ENCODE data around the gene LZTR1.
A peak's percentile ranks its signal among the peaks of the same experiment; 100 is the strongest.
"Not testable (repeated sequence)": the region's sequence is repeated elsewhere in the genome, so short reads cannot be mapped to it uniquely, and the experiment has no call there.

LZTR1 gene

DNA sequence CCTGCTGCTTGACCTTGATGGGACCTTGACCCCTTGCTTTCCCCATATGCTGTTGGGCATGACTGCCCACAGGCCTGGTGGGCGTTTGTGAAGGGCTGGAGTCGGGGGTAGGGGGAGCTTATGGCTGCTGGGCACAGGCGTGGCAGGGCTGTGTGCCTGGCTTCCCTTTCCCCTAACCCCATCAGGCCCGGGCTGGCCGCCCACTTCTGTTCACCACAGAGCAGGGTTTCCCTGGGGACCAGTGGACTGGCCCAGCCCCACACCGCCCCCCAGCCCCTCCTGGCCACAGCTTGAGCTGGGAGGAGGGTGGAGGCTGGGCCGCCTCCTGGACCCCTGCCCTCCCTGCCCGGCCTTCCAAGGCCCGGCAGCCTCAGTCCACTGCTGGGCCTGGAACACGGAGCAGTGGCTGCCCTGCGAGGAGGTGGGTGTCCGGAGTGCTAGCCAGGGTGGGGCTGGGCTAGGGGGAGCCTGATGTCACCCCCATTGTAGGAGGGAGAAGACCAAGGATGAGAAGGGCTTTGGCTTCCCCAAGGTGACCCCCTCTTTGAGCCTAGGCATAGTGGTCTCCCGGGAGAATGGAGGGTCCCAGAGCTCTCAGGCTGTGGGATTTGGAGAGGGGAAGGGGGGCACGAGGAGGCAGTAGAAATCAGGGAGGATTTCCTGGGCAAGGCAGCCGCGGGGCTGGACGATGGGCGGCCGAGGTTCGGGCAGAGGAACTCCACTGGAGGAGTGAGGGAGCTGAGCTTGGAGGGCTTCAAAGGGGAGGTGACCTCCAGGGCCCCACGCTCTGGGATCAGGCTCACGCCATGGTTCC is 15.0 kb upstream of the LZTR1 start, which contains the start of gene AIFM3:
Gene AIFM3, plus strand, starts transcription at position 373 of the 814 bp plus-strand sequence. CDS start 690 bp downstream, outside the sequence.
- no peak for DNase-seq

DNA sequence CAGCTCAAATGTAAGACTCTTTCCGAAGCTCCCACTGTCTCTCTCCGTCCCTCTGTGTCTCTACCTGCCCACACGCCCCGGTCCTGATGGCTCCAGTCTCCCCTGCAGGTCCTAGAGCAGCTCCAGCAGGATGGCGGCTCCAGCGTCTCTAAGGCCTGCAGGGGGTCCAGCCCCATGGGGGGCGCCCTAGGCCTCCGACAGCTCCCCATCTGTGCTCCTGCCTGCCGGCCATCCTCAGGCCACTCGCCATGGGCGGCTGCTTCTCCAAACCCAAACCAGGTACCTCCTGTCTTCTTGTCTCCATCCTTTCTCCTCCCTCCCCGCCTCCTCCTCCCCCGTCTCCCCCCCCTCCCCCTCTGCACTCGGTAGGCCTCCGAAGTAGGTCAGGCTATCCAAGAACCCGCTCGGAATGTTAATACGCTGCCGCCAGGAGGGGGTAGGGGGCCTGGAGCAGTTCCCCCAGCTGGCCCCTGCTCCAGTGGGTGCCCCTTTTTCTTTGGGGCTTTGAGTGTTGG is 14.3 kb upstream of the LZTR1 start:
- no peak for DNase-seq

DNA sequence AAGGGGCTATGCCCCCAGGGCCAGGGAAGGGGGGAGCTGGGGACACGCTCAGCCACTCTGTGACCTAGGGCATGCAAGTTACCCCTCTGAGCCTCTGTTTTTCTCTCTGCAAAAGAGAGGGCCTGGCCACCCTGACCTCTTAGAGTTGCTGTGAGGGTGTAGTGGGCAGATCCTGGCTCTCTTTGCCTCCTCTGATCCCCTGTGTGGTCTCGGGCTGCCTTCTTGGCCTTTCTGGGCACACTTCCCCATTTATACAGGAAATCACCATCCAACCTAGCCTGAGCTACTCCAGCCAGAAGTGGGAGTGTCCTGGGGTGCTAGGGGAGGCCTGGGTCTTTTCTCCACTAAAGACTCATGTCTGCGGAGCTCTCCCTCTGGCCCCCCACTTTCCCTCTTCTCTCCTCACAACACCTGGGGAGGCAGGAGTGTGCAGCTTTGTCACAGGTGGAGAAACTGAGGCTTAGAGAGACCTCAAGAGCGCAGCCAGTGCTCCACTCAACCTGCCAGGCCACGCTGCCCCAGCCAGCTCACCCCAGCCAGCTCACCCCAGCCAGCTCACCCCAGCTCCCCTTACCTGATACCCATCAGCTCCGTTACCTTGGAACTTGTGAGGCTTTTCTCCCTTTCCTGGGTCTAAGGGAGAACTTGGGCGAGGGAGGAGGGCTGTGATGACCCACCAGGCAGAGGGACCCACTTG is 13.7 kb upstream of the LZTR1 start:
- DNase-seq: no peak

DNA sequence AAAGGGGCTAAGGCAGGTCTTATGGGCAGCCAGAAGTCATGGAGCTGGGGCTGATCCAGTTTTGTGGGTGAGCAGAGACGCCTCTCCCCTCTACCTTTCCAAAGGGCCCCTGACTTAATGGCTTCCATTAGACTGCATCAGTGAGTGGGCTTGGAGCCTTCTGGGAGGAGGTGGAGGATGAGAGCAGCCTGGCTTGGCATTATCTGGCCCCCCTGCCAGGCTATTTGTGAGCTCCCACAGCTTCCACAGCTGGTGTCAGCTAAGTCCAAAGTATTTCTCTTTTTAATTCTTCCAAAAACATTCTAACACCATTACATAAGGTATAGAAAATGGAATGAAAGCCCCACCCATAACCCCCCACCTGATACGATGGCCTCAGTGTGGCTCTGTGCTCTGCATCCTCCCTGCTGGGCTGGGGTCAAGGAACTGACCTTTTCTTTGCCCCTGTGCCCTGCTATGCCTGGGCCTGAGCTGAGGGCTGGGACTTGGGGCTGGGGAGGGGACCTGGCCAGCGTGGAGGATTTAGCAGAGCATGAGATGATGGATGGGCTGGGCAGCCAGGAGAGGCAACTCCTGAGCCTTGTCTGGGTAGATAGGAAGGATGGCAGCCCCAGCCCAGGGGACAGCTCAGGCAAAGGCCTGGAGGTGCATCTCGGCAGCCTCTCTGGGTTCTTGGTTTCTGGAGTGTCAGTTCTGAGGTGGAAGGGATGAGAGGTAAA is 11.0 kb upstream of the LZTR1 start:
- no peak for DNase-seq

DNA sequence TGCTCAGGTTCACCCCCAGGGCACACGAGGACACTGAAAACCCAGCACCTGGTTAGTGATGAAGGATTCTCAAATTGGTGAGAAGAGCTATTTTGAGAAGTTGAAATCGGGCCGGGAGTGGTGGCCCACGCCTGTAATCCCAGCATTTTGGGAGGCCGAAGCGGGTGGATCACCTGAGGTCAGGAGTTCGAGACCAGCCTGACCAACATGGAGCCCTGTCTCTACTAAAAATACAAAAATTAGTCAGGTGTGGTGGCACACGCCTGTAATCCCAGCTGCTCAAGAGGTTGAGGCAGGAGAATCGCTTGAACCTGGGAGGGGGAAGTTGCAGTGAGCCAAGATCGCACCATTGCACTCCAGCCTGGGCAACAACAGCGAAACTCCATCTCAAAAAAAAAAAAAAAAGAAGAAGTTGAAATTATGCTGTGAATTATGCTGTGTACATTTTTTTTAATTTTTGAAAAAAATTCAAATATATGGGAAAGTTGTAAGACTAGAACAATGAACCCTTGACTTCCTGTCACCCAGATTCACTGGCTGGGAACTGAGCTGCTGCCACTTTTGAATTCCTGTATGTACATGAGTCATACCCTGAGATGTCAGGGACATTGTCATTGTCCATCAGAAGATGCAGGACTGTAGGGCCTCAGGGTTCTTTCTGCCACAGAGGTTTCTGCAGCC is 9.9 kb upstream of the LZTR1 start:
- DNase-seq: not testable (repeated sequence)

DNA sequence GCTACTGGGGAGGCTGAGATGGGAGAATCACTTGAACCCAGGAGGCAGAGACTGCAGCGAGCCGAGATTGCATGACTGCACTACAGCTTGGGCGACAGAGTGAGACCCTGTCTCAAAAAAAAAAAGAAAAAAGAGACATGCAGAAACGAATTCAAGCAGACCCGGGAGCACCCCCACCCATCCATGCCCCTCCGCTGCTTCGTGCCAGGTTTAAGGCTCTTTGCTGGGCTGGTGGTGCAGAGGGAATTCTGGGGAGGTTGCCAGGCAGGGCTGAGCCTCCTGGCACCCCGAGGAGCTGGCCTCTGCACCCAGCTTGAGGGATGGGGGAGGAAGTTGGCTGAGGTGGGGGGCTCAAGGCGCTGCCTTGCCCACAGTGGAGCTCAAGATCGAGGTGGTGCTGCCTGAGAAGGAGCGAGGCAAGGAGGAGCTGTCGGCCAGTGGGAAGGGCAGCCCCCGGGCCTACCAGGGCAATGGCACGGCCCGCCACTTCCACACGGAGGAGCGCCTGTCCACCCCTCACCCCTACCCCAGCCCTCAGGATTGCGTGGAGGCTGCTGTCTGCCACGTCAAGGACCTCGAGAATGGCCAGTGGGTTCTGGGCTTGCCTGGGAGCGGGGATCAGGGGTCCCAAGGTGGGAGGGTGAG is 9.0 kb upstream of the LZTR1 start:
- no peak for DNase-seq

DNA sequence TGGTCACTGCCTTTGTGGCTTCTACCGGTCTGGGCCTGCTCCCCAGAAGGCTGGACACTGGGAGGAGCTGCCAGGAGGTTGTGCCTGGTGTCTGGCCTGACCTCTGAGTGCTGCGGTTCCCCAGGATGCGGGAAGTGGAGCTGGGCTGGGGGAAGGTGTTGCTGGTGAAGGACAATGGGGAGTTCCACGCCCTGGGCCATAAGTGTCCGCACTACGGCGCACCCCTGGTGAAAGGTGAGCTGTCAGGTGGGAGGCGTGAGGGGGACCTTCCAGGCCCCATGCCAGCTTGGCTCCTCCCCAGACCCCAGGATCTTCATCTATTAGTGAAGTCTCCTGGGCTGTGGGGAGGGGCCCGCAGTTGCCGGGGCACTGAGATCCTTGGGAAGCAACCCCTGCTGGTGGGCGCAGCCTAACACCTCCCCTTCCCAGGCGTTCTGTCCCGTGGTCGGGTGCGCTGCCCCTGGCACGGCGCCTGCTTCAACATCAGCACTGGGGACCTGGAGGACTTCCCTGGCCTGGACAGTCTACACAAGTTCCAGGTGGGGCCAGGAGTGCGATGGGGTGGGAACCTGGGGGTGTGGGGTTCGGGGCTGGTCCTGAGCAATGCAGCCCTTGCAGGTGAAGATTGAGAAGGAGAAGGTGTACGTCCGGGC is 8.3 kb upstream of the LZTR1 start:
- DNase-seq: no peak

DNA sequence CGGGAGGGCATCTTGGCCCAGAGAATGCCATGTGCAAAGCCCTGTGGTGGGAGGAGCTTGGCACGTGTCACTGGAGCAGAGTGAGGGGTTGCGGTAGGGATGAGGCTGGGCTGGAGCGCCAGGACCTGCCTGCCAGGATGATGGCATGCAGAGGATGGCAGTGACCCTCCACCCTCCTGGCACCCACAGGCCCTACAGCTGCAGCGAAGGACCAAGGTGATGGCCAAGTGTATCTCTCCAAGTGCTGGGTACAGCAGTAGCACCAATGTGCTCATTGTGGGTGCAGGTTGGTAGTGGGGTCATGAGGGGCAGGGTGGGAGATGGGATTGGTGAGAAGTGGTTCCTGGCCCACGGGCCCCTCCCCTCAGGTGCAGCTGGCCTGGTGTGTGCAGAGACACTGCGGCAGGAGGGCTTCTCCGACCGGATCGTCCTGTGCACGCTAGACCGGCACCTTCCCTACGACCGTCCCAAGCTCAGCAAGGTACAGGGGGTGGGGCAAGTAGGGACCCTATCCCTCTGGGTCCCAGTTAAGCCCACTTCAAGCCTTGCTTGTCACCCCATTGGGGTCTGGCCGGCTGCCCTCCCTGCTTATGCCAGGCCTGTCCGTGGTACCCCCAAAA is 7.7 kb upstream of the LZTR1 start:
- no peak for DNase-seq

DNA sequence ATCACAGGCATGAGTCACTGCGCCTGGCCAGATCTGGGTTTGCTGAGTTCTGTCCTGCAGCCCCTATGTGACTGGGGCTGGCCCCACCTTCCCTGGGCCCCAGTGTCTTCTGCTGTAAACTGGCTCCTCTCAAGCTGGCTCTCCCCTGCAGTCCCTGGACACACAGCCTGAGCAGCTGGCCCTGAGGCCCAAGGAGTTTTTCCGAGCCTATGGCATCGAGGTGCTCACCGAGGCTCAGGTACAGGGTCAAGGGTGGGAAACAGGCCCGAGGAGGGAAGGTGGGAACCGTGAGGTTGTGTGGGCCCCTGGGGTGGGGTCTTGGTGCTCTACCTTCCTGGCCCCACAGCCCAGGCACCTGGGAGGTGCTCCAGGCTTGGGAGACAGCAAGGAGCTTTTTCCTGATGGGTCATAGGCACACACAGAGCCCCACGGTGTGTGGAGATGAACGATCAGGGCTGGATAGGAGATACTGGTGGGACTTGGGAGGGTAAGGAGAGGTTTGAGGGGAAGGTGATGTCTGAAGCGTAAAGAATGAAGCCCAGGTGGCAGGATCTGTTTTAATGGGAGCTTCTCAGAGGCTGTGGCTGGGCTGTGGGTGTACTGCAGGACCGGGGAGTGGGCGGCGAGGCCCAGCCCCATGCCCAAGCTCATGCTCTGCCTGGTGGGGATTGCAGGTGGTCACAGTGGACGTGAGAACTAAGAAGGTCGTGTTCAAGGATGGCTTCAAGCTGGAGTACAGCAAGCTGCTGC is 6.4 kb upstream of the LZTR1 start:
- no peak for DNase-seq

DNA sequence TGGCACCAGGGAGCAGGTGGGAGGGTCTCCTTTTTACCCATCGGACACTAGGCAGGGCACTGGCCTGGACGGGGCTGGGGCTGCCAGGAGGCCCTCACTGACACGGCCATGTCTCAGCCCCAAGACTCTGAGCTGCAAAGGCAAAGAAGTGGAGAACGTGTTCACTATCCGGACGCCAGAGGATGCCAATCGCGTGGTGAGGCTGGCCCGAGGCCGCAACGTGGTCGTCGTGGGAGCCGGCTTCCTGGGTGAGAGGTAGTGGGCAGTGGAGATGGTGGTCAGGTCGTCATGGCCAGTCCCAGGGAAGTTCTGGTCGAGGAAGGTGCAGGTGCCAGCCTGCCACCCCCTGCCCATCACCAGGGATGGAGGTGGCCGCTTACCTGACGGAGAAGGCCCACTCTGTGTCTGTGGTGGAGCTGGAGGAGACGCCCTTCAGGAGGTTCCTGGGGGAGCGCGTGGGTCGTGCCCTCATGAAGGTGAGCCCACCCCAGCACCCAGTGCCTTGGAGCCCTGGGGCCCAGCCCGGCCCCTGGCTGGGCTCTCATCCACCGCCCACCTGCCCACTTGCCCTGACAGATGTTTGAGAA is 5.7 kb upstream of the LZTR1 start:
- no peak for DNase-seq

DNA sequence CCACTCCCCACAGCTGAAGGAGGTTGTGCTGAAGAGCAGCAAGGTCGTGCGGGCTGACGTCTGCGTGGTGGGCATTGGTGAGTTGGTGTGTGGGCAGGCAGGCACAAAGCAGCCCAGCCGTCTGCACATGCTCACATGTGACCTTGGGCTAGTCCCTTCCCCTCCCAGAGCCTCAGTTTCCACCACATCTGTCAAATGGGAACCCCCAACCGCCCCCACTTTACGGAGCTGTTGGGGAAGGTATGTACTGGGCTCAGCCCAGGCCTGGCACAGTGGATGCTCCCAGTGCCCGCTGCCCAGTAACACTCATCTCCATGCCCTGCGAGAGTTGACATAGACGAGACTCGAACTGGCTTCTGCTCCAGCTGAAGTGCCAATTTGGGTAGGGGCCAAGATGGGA is 5.1 kb upstream of the LZTR1 start:
- DNase-seq: no peak

DNA sequence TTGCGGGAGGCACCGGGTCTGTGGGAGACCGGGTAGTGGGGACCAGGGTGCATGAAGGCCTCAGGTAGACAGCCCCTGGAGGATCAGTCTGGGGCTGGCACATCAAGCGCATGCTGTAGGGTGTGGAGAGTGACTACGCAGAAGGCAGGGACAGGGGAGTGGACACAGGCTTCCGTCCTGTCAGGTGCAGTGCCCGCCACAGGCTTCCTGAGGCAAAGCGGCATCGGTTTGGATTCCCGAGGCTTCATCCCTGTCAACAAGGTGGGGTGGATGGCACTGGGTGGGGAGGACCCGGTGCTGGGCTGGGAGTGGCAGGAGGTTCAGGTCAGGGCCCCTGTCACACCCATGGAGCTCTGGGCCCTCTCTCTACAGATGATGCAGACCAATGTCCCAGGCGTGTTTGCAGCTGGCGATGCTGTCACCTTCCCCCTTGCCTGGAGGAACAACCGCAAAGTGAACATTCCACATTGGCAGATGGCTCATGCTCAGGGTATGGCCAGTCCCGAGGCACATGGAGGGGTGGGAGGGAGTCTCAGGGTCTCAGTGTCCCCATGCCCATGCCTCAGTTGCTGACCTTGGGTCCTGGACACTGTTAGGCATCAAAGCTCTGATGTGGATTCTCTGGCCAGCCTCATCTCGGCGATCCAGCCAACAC is 4.5 kb upstream of the LZTR1 start:
- DNase-seq: no peak

DNA sequence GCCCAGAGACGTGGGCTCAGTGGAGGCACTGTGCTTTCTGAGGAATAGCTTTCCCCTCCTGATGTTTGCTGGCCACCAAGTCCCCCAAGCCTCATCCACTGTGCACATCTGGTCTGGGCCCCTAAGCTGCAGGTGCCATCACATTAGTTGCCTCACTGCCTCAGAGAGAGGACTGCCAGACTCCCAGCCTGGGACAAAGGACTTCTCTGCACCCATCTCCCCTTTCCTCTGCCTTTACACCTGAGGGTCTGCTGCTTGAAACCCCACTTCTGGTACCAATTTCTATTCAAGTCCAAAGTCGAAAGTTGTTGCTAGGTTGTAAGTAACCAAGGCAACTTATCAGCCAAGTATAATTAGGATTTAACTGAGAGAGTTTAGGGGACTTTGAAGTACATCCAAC is 3.7 kb upstream of the LZTR1 start:
- DNase-seq: no peak

DNA sequence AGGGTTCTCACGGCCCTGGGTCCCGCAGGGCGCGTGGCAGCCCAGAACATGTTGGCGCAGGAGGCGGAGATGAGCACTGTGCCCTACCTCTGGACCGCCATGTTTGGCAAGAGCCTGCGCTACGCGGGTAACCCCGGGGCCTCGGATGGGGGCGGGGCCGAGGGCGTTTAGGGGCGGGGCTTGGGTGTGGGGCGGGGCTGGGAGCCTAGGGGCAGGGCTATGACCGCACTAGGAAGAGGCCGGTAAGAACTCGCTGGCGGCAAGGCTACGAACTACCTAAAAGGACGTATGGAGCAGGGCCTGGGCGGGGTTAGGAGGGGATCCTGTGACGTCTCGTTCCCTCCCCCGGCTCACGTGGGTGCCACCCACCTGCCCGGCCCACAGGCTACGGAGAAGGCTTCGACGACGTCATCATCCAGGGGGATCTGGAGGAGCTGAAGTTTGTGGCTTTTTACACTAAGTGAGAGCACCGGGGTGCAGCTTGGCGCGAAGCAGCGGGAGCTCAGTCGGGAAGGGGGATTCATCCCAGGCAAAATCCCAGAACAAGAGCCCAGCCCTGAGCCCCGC is 2.8 kb upstream of the LZTR1 start:
- DNase-seq: peak; percentile 37

DNA sequence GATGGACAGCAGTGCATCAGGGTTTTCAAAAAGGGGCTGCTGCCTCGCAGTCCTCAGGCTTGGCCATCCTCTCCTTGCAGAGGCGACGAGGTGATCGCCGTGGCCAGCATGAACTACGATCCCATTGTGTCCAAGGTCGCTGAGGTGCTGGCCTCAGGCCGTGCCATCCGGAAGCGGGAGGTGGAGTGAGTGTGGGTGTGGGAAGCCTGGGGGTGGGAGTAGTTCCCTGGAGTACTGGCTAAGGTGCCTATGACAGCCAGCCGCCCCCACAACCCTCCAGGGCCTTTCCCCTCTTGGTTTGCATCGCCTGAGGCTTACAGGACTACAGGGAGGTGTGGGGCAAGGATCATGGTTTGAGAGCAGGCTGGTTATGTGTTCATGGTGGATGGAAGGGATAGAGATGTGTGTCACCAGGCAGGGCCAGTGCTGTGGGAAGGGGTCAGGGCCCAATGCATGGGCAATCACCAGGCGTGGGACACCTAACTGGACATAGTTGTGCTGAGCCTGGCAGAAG is 2.1 kb upstream of the LZTR1 start:
- no peak for DNase-seq

DNA sequence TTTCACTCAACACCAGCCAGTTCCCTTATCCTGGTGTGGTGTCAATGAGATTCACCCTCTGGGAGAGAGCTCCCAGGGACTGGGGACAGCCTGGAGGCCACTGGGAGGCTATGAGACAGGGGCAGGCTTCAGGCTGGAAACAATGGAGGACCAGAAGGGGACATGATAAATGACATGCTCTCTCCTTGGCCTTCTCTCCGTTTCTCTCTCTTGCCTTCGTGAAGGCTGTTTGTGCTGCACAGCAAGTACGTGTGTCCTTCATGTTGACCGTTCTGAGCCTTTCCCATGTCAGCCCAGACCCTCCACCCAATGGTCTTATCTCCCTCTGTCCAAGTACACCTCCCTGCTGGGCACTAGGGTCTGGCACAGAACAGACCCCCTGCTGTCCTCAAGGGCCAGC is 1.6 kb upstream of the LZTR1 start:
- DNase-seq: no peak

DNA sequence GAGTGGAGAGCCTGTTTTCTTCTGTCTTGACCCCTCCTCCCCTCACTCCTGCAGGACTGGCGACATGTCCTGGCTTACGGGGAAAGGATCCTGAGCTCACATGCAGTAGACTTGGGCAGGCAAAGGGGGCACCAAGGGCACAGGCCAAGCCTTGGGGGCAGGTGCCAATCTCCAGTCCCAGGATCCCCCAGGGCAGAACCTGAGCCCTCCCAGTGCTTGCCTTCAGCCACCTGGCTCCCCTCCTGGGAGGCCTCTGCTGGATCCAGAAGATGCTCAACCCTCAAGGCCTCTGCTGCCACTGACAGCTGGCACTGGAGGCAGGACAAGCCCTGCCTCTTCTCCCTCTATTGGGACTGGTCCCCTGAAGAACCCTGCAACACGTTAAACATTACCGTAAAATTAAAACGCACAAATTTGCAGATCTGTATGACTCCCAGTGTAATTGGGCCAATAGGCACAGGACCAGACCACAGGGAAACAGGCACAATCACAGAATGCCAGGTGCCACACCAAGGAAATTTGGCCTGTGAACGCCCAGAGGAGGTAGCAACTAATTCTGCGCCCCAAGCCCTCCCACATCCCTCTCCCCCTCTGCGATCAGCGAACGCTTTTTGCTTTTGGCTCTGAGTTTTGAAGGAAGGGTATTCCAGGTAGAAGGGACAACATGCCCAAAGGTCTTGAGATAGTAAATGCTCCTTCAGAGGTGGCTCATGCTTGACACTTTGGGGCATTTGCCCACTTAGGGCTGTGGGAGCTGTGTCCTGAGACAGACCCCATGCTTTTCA is 967 bp upstream of the LZTR1 start:
- DNase-seq: no peak

DNA sequence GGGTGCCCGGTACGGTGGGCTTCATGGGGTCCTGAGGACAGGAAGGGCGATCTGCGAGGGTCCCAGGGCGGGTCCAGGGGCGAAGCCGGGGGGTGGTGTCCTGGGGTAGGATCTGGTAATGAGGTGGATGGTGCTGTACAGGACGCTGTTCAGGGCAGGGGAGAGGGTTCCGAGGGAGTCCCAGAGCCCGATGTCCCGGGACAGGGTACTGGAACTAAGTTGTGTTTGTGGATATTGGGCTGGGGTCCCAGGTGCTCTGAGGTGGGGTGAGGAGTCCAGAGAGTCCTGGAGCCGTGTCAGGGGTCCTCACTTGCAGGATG is 426 bp downstream of the LZTR1 start:
- no peak for DNase-seq

All from effector CD4-positive, alpha-beta T cell (primary cell).